Measurements from ENCODE around the gene SELENOS.

Gene SELENOS

DNA sequence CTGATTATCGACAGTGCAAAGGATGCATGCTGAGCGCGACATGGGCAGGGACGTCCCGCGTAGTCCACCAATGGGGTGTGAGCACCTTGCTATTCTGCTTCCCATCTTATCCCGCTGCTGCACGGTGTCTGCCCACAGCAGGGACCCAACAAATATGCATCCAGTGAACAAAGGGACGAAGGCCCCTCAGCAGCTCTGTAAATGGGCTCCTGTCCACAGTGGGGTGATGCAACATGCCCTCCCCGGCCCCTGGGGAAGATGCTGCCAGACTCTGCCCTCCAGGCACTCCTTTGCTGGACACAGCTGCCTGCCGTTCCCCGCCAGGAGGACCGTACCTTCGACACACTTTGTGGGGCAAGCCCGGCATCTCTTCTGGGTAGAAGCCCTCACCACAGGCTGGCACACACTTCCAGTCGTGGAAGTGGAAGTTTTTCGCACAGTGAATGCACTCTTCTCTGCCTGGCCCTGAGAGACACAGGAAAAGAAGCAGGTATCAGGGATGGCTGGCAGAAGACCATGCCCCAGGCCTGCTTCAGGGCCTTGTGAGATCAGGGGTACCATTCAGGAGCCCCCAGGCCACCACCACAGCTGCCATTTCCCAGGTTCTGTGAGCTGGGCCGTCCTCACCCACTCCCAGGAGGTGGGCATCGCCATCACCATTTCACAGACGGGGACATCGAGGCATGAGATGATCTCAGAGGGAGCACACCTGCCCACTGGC lies 35.9 kb upstream of the SELENOS start:
- no peak for DNase-seq
- in situ Hi-C loops (cut with HindIII; ENCODE audit: low pct_ligation_motif_present, low pct_unique_long_range_greater_than_20kb, low sequenced_read_pairs): no loop called here

DNA sequence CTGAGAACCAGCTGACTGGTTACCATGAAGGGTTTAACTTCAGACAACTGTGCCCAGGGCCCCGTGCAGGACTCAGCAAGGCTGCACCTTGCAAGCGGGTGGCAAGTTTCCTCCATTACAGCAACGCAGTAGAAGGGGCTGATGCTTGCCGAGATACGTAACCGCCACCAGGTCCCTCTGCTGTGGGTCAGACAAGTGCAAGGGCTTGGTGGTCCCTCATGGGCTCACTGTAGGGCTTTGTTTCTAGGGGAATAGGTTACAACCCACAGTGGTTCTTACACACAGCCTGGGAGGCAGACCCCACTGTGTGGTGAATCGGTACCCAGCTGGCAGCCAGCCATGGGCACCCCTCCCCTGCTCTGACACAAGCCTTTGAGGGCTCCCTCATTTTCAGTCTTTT lies 33.2 kb upstream of the SELENOS start:
- in situ Hi-C loops (cut with HindIII; ENCODE audit: low pct_ligation_motif_present, low pct_unique_long_range_greater_than_20kb, low sequenced_read_pairs): no loop called here

DNA sequence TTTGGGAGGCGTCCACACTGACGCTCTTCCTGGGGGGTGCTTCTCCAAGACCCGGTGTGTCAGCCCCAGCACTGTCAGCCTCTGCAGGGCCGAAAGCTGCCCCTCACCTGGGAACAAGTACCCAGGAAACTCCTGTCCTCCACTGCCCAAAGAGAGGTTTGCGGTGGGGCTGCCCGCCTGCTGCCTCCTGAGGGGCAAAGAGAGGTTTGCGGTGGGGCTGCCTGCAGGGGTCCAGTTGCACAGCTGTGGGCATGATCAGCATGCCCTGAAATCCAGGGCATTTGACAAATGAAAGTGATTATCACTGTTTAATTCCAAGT lies 32.8 kb upstream of the SELENOS start:
- in situ Hi-C loops (cut with HindIII; ENCODE audit: low pct_ligation_motif_present, low pct_unique_long_range_greater_than_20kb, low sequenced_read_pairs): no loop called here
- no peak for DNase-seq

More for the DNA sequence above, 33.2 kb upstream of the SELENOS start:
- DNase-seq: no peak

DNA sequence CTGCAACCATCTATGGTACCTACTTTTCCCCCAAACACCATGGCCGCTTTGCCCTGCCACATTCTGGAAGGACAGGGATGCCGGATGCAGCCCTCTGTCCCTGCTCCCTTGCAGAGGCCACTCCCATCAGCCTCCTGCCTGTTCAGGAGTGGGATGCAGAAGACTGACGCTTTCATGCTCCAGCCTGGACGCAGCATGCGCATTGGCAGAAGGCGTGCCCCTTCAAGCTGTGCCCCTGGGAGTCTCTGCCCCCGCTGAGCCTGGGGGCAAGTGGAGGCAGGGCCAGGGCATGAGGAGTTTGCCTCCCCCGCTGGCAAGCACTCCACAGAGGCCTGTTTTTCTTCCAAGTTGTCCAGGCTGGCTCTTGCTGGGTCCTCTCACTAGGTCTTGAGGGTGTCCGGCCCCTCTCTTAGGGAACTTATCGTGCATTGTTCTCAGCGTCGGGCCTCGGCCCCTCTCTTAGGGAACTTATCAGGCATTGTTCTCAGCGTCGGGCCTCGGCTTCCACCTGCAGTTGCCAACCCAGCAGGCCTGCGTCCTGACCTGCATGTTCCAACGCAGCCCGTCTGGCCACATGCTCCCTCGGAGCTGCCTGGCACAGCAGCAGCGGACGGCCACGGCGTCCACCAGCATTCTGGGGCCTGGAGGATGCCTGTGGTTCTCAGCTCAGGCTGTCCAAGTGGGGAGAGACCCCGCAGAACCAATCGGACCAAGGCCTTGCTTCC lies 32.3 kb upstream of the SELENOS start:
- in situ Hi-C loops (cut with HindIII; ENCODE audit: low pct_ligation_motif_present, low pct_unique_long_range_greater_than_20kb, low sequenced_read_pairs): no loop called here
- DNase-seq: no peak

DNA sequence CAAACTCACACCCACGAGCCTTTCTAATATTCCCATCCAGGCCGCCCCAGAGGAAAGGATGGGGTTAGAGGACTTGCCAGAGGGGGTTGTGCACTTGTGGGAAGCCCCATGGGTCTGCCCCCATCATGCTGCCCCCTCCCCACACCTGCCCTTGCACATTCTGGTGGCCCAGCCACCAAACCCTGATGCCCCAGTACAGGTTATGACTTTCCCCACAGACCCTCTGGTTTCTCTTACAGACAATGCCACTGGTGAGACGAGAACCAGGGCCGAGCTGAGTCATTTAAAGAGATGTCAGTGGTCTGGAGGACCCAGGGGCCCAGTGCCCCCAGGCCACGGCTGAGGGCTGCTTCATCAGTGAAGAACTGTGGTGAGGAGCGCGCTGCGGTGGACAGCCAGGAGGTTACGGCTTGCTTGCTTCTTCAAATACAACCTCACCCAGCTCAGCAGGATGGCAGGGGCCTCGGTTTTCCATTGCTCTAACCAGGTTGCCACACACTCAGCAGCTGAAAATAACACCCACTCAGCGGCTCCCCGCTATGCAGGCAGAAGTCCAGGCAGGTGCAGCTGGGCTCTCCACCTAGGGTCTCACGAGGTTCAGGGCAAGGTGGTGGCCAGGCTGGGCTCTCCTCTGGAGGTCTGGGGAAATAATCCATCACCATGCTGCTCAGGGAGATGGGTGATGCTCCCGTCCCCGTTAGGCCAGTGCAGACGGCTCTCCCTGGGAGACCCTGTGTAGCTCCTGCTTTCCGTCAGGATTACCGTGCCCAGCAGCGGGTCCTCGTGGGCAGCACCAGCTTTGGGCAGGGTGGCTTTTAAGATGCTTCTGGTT lies 31.5 kb upstream of the SELENOS start:
- no peak for DNase-seq
- in situ Hi-C loops (cut with HindIII; ENCODE audit: low pct_ligation_motif_present, low pct_unique_long_range_greater_than_20kb, low sequenced_read_pairs): no loop called here

DNA sequence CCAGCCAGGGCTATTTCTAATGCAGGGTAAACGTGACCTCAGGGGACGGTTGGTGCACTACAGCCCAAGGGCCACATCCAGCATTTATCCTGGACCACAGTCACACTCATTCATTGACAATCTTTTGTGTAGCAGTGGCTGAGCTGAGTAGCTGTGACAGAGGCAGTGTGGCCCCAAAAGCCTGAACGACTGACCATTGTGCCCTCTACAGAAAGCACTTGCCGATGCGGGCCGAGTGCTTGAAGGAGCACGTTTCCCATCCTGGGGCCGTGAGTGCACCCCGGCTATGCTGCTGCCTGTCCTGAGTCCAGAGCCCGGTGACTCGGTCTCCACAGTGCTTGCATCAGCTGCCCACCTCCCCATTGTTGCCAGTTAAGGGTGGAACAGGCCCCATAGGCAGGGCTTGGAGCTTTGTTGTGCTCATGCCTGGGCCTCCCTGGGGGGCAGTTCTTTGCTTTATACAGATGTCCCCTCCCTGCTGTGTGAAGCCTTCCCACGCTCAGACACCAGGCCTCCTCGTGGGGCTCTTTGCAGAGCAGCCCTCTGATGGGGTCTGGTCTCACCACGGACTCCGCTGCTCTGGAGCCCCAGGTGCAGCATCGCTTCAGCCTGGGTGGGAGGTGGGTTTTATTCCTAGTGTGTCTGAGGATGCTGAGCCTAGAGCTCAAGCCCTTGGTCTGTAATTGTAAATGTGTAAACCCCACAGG lies 30.8 kb upstream of the SELENOS start:
- in situ Hi-C loops (cut with HindIII; ENCODE audit: low pct_ligation_motif_present, low pct_unique_long_range_greater_than_20kb, low sequenced_read_pairs): no loop called here
- no peak for DNase-seq

DNA sequence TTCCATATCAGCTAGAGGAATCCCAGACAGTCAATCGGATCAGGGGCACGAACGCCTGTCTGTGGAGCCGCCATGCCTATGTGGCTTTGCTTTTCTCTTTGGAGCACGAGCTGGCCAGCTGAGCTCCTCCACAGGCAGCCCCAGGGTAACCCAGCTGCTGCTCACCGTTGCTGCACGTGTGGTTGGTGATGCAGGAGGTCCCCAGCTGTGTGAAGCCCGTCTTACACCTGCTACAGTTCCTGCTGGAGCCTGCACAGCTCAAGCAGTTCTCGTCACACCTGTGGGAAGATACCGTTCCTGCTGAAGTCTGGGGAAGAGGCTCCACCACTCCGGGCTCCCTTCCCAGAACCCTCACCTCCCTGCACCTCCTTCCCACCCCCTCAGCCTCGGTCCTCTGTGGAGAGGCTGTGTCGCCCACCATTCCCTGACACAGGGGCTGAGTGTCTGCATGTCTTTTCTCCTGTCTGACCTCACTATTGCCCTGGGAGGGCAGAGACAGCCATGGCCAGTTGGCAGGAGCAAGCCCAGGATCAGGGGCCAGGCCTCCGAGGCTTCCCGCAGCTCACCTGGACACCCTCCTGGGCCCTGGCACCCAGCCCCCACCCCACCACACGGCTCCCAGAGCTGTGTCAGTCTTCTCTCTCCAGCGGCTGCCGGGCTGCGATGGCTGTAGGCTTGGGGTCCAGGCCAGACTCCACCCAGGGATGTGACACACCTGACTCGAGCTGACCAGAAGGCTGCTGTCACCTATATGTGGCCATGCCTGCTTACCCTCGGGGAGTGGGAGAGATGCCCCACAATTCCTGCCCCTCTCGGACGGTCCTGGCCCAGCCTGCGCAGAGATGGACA lies 30.0 kb upstream of the SELENOS start:
- DNase-seq: no peak
- in situ Hi-C loops (cut with HindIII; ENCODE audit: low pct_ligation_motif_present, low pct_unique_long_range_greater_than_20kb, low sequenced_read_pairs): no loop called here

DNA sequence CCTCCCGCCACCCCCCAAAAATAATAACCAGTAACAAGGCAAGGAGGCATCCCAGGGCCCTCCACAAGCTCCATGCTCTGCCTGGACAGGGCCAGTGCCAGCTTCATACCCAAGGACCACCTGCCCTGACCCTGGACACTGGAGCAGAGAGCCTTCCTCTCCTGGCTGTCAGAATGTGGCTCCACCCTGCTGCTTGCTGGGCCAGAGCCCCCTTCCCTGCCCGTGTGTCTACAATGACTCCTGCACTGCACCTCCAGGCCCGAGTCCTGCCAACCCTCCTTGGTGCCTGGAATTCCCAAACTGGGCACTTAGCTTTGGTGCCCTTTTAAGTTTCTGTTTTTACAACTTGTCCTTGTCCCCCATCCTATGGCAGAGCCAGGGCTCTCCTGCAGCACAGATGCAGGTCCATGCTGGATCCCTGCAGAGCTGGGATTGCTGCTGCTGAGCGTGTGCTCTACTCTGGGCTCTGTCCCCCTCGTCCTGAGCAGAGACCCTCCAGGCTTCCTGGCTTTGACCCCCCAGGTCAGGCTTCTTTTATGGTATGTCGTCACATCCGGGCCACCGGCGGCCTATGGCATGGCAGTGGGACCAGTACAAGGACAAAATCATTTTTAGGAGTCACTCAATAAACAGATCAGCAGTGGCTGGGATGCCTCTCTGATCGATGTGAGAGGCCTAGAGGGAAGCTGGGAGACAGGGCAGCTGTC lies 29.2 kb upstream of the SELENOS start:
- in situ Hi-C loops (cut with HindIII; ENCODE audit: low pct_ligation_motif_present, low pct_unique_long_range_greater_than_20kb, low sequenced_read_pairs): no loop called here
- DNase-seq: no peak

DNA sequence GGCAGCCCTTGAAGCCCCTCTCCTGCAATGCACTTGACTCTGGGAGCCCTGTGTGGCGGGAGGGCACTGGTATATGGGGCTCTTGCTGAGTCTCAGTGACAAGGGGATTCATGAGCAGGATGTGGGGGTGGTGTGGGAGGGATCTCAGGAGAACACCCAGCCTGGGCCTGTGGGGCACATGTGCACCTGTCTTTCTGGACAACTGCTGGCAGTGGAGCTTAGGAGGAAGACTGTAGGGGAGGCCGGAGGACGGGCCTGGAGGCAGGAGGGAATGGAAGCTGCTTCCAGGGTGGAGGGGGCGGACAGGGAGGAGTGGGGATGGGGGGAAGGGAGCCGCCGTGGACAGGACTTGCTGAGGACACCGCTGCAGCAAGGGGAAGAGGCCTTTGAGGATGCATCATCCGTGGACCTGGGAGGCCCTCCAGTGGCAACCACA lies 28.6 kb upstream of the SELENOS start:
- in situ Hi-C loops (cut with HindIII; ENCODE audit: low pct_ligation_motif_present, low pct_unique_long_range_greater_than_20kb, low sequenced_read_pairs): no loop called here
- no peak for DNase-seq

DNA sequence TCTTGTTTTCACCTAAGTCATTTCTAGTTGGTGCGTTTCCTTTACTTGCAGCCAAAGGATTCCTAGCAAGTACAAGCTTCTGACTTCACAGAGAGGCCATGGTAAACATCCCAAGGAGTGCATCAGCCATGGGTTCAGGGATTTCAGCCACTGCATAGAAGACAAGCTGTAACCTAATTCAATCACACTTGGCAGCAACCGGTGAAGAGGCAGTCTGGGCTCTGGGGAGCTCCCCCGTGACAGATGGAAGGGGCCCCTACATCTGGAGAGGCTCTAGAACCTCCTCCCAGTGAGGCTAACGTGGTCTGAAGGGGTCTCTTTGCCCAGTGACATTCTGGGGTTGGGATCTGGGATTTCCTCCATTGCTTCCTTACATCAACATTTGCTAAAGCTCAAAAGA lies 26.1 kb upstream of the SELENOS start:
- in situ Hi-C loops (cut with HindIII; ENCODE audit: low pct_ligation_motif_present, low pct_unique_long_range_greater_than_20kb, low sequenced_read_pairs): no loop called here
- DNase-seq: no peak

DNA sequence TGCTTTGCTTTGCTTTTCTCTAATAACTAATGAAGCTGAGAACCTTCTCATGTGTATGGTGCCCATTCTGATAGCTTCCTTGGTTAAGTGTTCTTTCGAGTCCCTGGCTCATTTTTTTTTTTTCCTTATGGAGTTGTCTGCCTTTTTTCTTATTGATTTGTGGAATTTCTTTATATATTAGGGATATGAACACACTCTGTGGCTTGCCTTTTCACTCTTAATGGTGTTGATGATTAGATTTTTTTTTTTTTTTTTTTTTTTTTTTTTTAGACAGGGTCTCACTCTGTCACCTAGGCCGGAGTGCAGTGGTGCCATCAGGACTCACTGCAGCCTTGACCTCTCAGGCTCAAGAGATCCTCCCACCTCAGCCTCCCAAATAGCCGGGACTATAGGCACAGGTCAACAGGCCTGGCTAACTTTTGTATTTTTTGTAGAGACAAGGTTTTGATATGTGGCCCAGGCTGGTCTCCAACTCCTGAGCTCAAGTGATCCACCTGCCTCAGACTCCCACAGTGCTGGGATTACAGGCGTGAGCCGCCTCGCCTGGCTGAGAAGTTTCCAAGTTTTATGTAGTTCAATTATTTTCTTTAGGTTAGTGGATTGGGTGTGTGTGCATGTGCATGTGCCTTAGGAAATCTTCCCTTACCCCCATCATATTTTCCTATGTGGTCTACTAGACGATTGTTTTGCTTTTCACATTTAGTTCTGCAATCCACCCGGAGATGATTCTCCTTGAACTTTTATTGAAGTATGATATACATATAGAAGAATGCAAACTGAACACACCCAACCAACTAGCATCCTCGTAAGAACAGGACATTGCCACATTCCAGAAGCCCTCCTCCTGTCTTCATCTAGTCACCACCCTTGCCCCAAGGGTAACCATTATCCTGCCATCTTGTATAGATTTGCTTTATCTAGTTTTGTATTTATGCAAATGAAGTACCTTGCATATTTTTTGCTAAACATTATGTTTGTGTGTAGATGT lies 19.4 kb upstream of the SELENOS start:
- in situ Hi-C loops (cut with HindIII; ENCODE audit: low pct_ligation_motif_present, low pct_unique_long_range_greater_than_20kb, low sequenced_read_pairs): no loop called here
- DNase-seq: no peak

DNA sequence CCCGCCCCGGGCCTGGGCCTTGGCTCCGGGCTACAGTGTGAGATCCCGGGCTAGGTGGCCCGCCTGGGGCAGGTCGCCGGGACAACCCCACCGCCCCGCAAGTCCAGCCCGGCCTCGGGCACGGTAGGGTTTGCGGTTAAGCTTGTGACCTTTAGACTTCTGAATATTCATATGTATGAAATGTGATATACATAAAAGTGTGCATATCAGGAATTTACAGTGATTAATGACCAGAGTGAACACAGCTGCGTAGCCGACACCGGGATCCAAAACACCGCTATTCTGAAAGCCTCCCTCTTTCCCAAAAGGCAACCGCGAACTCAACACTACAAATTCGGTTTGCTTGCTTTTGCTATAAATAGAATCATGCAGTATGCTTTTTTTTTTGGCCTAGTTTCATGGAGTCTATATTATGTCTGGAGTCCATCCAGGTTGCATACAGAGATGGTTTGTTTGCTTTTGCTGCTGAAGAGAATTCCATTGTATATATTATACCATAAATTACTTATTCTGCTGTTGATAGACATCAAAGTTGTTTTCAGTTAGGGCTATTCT lies 18.4 kb upstream of the SELENOS start:
- DNase-seq: no peak
- in situ Hi-C loops (cut with HindIII; ENCODE audit: low pct_ligation_motif_present, low pct_unique_long_range_greater_than_20kb, low sequenced_read_pairs): no loop called here

DNA sequence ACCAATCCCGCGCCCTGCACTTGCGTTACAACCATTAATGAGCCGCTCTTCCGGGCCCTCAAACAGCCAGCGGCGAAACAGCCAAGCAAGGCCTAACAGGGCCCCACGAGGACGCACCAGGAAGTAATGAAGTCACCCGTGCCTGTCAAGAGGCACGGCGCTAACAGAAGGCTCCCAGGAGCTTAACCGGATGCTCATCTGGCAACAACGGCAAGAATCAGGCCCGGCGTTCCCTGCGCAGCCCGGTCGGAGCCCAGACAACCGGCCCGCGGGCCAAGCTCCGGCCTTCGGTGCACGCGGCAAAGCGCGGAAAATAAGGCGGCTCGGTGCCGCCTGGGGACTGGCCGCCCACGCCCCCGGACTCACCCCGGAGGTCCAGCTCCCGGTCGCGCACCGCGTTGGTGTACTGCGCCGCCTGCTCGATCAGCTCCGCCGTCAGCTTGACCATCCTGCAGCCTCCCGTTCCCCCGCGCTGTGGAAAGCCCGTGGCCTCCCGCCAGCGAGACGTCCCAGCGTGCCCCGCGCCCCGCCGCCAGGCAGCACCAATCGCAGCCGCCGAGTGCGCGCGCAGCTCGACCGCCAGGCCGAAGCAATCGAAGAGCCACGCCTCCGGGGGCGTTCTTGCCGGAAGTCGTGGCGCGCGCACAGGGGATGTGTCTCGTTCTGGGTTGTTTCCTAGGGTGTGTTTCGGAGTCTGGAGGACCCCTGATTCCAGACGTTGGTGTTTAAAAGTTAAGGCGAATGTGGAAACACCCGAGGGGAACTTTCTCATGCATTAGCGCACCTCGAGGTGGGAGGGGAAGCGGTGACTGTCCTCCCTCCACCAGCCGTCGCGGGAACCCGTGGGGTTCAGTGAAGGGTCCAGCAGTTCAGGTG lies 17.7 kb upstream of the SELENOS start, which contains the start of gene SNRPA1:
Gene SNRPA1, minus strand, starts transcription at position 518 of the 876 bp plus-strand sequence. Its CDS starts 70 bp downstream, at position 448.
- DNase-seq: peak; percentile 93
- in situ Hi-C loops (cut with HindIII; ENCODE audit: low pct_ligation_motif_present, low pct_unique_long_range_greater_than_20kb, low sequenced_read_pairs): no loop called here

DNA sequence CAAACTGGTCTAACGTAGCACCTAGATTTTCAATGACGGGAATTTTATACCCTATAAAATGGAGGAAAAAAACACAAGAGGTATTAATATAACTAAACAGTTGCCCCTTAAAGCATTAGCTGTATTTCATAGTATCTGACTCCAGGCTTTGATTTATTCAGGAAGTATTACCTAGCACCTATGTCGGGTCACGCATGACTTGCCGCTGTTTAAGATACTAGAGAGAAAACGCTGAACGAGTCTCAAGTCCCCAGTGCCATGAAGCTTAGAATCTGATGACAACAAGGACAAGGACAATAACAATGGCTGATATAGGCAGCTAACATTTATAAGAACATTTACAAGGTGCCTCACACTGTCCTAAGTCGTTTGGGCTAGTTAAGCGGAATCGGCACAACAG lies 15.8 kb upstream of the SELENOS start:
- in situ Hi-C loops (cut with HindIII; ENCODE audit: low pct_ligation_motif_present, low pct_unique_long_range_greater_than_20kb, low sequenced_read_pairs): no loop called here
- DNase-seq: no peak

DNA sequence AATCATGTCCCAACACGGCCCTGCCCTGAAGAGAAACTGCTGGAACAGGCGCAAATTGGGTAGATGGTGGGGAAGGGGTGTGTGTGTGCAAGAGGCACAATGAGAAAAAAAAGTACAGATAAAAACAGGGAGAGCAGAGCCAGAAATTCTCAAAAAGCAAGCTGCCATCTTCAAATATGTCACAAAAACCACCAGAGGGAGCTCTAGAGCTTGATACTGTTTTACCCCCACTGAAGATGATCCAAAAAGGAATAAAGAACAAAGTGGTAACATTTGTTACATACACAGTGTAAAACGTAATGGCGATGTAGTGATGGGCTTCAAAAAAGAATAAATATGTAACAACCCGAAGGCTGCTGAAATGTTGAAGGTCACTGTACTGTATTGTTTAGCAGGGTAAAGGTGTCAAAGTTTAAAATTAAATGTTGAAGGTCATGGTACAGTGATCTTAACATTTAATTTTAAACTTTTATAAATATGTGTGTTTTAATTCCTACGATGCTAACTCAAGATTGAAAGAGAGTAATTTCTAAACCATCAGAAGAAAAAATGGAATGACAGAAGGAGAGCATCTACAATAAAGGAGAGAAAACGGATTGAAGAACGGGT lies 11.7 kb upstream of the SELENOS start:
- in situ Hi-C loops (cut with HindIII; ENCODE audit: low pct_ligation_motif_present, low pct_unique_long_range_greater_than_20kb, low sequenced_read_pairs): no loop called here
- DNase-seq: peak; percentile 63
